M059J (cell line): Measurements from ENCODE around the gene CDC20. TPM values are rescaled to one million over a fixed set of nuclear protein-coding genes. Genes with fewer than 3 reads are reported as not detected.
A peak's percentile ranks its signal among the peaks of the same experiment; 100 is the strongest.

ENCODE experiments used
- DNase-seq: peaks from one replicate; pipeline ENCODE4 v3.0.0-alpha.2; 2012; ENCODE audit warnings: low read depth
- total RNA-seq: library from RNA; depleted of rRNA; stranded (reverse); fragments of >200 nt; shearing (Covaris generic); gene quantifications from 2 replicates; pipeline ENCODE4 v1.2.3, GENCODE V29; 2014; rRNA removed

Gene CDC20
- total RNA-seq, result 273 and 274 TPM in 2 replicates

- peak; percentile 98 for DNase-seq
Observed at GRCh38 chr1:43358746-43359693, at the start of gene CDC20. TSS of gene CDC20 (plus strand) at chr1:43358981. CDS start at chr1:43359216, 235 bp downstream.

DNA sequence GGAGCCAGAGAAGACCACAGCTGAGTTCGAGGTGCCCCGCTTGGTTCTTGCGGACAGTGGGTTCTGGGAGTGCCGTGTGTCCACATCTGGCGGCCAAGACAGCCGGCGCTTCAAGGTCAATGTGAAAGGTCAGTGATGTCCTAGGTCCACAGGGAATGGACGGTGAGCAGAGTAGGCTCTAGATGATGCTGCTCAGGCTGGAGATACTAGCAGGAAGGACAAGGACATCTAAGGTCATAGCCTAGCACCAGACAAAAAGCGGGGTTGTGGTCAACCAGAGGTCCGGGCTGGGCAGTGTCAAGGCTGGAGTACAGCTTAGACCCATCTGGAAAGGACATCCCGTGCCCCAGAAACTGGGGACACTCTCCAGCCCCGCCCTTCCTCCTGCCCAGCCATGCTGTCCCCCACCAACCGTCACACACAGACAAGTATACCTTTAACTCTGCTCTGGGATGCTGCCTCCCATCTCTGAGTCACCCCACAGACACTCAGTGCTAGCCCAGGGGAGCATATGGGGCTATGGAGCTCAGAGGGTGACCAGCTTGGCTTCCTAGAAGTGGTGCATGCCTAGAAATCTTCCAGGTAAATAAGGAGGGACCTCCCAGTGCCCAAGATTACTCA is 49.3 kb upstream of the CDC20 start:
- DNase-seq, result peak; percentile 59

DNA sequence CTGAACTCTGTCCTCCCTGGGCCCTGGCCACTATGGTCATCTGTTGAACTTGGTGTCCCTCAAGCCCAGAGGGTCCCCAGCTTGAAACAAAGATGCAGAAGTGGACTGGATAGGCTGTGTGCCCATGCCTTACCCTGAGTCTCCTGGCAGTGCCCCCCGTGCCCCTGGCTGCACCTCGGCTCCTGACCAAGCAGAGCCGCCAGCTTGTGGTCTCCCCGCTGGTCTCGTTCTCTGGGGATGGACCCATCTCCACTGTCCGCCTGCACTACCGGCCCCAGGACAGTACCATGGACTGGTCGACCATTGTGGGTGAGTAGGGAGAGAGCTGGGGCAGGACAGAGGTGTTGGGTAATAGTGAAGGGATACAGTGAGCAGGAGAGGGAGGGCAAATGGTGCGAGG is 47.3 kb upstream of the CDC20 start:
- DNase-seq, result no peak

GRCh38 chr1:43312212-43312623 is 46.6 kb upstream of the CDC20 start:
- no peak for DNase-seq

DNA sequence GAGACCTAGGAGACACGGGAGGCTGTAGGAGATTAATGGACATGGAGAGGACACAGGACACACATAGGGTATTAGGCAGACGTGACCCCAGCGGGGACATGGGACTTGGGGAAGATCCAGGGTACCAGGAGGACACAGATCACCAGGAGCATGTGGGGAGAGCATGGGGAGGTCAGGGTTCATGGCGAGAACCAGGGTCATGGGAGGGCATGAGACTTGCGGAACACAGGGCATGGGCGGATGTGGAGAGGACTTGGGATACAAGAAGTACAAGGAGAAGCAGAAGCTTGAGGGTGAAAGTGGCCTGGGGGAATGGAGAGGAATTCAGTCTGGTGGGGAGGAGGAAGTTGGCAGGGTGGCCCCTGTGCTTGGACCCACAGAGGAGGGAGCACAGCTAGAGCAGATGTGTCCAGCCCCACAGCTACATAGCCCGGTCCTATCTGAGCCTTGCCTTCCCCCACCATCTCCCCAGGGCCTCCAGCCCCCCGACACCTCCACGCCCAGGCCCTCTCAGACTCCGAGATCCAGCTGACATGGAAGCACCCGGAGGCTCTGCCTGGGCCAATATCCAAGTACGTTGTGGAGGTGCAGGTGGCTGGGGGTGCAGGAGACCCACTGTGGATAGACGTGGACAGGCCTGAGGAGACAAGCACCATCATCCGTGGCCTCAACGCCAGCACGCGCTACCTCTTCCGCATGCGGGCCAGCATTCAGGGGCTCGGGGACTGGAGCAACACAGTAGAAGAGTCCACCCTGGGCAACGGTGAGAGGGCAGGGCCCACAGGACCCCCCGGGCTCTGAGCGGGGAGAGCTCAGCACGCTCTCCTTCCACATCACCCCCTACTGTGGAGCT is 45.9 kb upstream of the CDC20 start:
- no peak for DNase-seq

- no peak for DNase-seq
Observed at GRCh38 chr1:43313771-43314170, 45.0 kb upstream of the CDC20 start.

- no peak for DNase-seq
Observed at GRCh38 chr1:43314233-43314632, 44.5 kb upstream of the CDC20 start.

DNA sequence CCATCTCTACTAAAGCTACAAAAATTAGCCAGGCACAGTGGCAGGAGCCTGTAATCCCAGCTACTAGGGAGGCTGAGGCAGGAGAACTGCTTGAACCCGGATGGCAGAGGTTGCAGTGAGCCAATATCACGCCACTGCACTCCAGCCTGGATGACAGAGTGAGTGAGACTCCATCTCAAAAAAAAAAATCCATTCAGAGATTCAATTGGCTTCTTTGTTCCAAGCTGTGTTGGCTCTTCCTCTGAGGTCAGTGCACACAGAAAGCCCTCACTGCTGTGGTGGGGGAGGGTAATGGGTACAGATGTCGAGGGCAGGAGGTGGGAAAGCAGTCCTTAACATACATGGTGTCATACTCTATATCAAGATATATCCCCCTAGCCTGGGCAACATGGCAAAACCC is 43.3 kb upstream of the CDC20 start:
- DNase-seq, result no peak

- no peak for DNase-seq
Observed at GRCh38 chr1:43315963-43316737, 42.6 kb upstream of the CDC20 start.

GRCh38 chr1:43316738-43317520 is 41.9 kb upstream of the CDC20 start:
- no peak for DNase-seq

- no peak for DNase-seq
Observed at GRCh38 chr1:43317817-43318471, 40.8 kb upstream of the CDC20 start.

DNA sequence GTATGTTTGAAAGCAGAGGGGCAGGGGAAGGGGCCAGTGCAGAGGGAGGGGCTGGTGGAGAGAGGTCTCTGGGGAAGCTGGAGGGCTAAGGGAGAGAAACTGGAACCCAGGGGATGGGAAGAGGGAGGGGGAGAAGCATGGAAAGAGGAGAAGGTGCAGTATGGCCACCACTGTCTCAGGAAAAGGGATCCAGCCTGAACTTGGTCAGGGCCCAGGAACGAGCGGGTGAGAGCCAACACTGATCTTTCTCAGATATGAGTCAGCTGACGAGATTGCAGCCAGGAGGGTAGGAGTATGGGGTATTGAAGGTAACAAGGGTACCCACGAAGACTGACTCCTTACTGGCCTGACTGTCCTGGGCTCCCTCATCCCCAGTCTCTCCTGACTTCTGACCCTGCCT is 40.0 kb upstream of the CDC20 start:
- DNase-seq, result peak; percentile 24

DNA sequence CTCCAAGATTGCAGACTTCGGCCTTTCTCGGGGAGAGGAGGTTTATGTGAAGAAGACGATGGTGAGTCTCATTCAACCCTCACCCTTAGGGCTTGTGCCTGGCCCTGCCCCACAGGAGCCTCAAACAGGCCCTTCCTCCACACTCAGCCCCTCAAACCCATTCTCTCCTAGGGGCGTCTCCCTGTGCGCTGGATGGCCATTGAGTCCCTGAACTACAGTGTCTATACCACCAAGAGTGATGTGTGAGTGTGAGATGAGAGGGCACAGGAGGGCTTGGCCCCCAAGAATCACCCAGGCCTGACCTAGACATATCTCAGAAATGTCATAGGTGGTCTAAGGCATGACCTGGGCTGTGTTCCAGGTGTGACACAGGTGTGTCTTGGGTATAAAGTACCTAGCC is 39.5 kb upstream of the CDC20 start:
- no peak for DNase-seq

GRCh38 chr1:43319766-43320165 is 39.0 kb upstream of the CDC20 start:
- no peak for DNase-seq

- peak; percentile 52 for DNase-seq
Observed at GRCh38 chr1:43321331-43321891, 37.4 kb upstream of the CDC20 start.

DNA sequence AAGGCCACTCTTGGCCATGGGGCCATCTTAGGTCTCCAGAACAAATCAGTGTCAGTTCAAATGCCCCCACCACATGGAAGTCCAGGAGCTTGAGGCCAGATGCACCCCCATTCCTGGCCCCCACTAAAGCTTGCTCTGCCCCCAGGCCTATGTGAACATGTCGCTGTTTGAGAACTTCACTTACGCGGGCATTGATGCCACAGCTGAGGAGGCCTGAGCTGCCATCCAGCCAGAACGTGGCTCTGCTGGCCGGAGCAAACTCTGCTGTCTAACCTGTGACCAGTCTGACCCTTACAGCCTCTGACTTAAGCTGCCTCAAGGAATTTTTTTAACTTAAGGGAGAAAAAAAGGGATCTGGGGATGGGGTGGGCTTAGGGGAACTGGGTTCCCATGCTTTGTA is 36.3 kb upstream of the CDC20 start:
- DNase-seq, result no peak

- DNase-seq, result no peak
Observed at GRCh38 chr1:43324810-43325209, 34.0 kb upstream of the CDC20 start.

DNA sequence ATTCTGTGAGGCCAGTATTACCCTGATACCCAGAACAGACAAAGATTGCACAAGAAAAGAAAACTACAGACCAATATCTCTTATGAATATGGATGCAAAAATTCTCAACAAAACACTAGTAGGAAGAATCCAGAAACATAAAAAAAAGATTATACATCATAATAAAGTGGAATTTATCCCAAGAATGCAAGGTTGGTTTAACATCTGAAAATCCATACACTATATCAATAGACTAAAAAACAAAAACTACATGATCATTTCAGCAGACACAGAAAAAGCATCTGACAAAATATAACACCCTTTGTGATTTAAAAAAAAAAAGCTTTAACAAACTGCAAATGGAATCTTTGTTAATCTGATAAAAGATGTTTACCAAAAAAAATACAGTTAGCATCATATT is 33.4 kb upstream of the CDC20 start:
- DNase-seq, result no peak

DNA sequence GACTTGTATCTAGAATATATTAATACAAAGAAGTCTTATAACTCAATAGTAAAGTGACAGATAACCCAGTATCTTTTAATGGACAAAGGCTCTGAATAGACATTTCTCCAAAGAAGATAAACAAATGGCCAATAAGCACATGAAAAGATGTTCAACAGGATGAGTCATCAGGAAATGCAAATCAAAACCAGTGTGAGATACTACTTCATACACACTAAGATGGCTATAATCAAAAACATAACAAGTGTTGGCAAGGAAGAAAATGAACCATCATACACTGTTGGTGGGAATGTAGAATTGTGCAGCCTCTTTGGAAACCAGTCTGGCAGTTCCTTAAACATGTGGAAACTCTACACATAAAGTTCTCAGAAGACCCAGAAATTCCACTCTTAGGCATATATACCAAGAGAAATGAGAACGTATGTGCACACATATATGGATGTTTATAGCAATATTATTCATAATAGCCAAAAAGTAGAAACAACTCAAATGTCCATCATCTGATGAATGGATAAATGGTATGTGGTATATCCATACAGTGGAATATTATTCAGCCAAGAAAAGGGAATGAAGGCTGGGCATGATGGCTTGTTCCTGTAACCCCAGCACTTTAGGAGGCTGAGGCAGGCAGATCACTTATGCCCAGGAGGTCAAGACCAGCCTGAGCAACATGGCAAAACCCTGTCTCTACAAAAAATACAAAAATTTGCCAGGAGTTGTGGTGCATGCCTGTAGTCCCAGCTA is 31.1 kb upstream of the CDC20 start:
- DNase-seq, result peak; percentile 39
